Hindlimb muscle (tissue), 1 donor: ENCODE results near the gene KIF14. TPM values are rescaled to one million over a fixed set of nuclear protein-coding genes. Genes with fewer than 3 reads are reported as not detected.
"Not testable (repeated sequence)": the region's sequence is repeated elsewhere in the genome, so short reads cannot be mapped to it uniquely, and the experiment has no call there.

Experiments used
- DNase-seq: peaks from one replicate; pipeline ENCODE4 v3.0.0-alpha.2; 2013
- polyA plus RNA-seq: library from polyadenylated mRNA; unstranded; fragments of 120-200 nt; gene quantifications from one replicate; pipeline ENCODE4 v1.2.1, GENCODE V29; 2013; ENCODE audit not compliant: insufficient read length

Gene KIF14
- polyA plus RNA-seq, 1 donor = 2.1 TPM

DNA sequence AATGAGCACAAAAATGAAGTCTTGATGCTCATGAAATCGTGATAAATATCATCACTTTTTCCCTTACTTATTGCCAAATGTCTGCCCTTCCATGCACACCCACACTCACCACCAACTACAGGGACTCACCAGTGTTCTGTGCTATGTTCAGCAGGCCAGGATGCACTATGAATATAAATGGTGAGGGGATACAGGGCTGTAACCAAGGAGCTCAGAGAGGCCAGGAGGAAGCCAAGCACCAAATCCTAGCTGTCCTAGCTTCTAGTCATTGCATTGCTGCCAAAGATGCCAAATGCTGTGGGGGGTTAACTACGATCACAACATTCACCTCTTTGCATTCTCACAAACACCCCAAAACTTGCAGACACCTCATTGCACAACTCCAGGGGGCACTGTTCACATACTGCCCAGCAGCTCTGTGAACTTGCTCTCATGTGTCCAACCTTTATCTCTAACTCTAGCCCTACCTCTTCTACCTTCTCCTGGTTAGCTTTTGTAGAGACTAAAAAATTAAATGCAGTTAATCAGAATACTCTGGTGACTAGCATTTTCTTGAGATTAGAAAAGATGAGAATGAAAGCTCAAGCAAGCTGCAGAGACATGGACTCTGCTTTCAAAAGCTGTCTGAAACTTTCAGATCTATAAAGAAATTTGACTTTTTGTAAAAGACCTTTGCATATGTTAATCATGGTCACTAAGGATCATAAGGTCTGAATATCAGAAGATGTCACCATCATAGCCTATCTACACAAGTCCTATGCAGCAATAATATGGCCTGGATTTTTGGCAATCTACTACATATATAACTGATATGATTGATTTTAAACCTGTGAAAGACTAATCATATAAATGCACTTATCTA, 13.9 kb upstream of the KIF14 start:
- DNase-seq = no peak

- no peak for DNase-seq
Observed at GRCh38 chr1:200631375-200631774, 10.8 kb upstream of the KIF14 start.

DNA sequence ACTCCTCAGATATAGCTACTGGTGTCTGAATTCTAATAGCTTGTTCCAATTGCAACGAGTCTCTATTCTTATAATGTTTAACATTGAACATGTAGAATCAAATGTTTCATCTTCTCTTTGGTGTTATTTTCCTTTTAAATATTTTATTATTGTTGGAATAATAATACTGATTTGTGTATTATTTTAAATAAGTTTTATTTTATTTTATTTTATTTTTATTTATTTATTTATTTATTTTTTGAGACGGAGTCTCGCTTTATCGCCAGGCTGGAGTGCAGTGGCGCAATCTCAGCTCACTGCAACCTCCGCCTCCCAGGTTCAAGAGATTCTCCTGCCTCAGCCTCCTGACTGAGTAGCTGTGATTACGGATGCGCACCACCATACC, 10.0 kb upstream of the KIF14 start:
- DNase-seq = not testable (repeated sequence)

GRCh38 chr1:200629876-200630514, 9.4 kb upstream of the KIF14 start:
- DNase-seq = no peak

DNA sequence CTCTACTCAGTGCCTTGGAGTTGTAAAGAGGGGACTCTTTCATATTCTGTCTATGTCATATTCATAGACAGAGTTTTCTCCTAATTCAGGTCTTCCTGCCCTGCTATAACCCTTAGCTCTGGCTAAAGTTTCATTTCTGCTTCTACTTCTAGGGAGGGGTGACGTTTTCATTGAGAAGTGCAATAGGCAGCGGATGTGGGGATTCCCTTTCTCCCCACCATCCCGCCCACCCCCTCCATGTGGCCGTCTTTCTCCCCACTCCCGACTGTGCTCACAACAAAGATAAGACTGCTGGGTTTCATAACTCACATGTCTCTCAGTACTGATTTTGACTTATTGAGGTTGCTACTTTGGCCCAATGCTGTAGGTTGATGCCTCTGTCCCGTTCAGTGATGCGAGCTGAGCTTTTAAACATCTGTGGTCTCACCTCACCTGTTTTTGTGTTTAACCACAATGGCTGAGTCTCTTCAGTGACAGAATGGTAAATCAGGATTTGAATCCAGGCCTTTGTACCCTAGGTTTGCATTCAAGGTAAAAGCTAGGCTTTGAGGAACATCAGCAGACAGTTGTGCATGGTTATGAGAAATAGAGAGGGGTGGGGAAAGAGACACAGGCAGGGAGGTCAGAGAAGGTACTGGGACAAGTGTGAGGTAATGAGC, 7.8 kb upstream of the KIF14 start:
- DNase-seq = no peak

DNA sequence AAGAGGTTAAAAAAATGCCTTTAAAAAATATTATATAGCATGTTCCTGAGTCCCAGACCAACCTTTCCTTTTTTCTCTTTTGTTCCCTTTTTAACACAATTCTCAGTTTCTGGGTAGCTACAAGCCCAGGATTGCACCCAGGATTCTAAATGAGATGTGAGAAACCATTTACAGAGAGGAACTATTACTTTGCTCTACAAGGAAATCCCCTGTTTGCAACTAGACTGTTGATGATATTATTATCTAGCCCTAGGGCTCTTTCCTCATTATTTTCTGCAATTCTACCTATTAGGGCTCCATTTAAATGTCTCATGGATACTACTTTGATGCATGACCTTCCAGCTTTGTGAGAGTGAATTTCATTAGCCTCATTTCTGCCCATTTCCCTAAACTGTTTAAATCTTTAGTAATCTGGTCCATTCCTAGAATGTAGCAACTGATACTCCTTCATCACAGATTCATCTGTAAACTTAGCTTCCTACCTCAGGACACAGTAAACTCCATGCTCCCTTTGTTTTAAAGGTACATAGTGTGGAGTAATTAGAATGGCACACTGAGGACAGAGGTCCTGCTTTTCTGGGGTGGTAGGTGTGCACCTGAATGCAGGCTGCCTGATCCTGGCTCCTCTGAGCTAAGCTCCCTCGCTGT, 7.1 kb upstream of the KIF14 start:
- no peak for DNase-seq

DNA sequence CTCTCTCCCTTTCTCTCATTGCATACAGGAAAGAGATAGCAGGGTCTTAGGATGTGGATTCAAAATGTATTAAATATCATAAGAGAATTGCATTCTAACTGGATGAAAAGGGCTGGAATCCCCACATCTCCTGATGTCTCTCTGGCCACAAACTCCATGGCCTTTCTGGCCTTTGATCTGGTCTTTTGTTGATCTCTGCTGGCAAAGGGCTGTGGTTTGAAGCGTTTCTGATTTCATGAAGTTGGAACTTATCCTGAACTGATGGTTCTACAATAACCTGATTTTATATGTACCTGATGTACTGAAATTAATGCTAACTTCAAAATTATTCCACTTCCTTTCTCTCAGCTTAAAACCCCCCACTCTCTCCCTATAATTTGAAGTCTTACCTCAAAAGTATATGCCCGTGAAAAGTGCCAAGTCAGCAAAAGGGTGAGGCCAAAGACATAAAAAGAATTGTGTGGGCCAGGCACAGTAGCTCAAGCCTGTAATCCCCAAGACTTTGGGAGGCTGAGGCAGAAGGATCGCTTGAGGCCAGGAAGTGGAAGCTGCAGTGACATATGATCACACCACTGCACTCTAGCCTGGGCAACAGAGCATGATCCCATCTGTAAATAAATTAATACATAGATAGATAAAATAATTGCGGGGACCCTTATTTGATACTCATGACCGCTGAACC, 6.4 kb upstream of the KIF14 start:
- DNase-seq = no peak

GRCh38 chr1:200625381-200625824, 4.9 kb upstream of the KIF14 start:
- DNase-seq = no peak

GRCh38 chr1:200624679-200625335, 4.3 kb upstream of the KIF14 start:
- no peak for DNase-seq

DNA sequence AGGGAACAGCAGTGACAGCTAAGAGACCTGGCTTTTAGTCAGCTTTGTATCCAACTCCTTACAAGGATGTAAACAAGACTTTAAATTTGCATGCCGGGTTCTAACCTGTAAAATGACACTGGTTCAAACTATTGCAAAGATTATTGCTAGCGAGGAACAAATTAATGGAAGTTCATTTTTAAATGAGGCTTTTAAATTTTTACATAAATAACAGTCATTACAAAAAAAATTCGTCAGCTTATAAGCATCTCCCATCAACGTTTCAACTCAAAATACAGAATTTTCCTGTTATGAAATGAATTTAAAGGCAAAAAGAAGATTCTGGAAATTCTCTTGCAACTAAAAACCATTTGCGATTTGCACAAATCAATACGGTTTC, 668 bp downstream of the KIF14 start:
- no peak for DNase-seq

- DNase-seq = no peak
Observed at GRCh38 chr1:200610846-200611245, 9.7 kb downstream of the KIF14 start.

DNA sequence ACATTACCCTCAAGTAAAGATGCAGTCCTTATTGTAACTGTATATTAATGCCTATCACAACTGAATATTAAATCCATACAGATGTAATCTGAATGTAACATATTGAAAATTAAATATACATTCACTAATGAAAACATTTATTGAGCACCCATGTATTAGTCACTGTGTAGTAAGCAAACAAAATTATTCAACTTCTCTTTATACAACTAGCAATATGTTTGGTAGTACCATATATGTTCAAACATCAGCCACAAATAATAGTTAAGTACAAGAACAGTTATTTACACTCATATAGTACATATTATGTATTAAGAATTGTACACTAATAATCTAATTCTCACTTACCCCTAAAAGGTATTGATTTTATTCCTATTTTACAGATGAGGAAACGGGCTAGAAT, 17.9 kb downstream of the KIF14 start:
- no peak for DNase-seq

DNA sequence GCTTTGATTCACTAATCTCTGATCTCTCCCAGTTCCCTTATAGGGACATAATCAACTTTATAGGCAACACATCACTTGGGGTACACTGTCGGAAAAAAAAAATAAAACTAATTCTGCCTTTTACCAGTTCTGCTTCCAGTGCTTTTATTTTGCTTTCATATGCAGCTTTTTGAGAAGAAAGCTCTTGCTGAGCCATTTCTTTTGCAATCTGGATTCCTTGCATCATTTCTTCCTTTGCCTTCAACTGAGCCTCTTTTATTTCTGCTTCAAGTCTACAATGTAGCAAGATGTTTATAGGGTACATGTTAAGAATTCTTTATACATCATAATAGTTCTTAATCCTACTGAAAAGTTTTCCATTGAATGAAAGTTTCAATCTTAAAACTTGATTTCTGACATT, 30.6 kb downstream of the KIF14 start:
- no peak for DNase-seq

- peak; percentile 7 for DNase-seq
Observed at GRCh38 chr1:200588698-200589097, 31.9 kb downstream of the KIF14 start.

GRCh38 chr1:200564319-200564718, 56.2 kb downstream of the KIF14 start:
- no peak for DNase-seq

DNA sequence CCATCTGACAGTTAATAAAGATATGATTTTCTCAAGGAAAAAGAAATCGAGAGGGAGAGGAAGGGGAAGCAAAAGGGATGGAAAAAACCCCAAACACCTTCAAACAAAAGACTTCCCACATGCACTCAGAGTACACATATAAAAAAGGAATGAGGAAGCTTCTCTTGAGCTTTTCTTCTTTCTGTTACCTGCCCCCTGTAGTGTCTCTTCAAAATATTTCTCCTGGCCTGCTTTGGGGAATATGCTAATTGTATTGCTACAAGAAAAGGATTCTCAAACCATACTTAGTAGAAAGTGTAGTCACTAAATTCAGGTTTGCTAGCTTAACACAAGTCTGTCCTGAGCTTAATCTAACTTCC, 58.7 kb downstream of the KIF14 start:
- DNase-seq = no peak

- peak; percentile 34 for DNase-seq
Observed at GRCh38 chr1:200558866-200559459, 61.6 kb downstream of the KIF14 start.

DNA sequence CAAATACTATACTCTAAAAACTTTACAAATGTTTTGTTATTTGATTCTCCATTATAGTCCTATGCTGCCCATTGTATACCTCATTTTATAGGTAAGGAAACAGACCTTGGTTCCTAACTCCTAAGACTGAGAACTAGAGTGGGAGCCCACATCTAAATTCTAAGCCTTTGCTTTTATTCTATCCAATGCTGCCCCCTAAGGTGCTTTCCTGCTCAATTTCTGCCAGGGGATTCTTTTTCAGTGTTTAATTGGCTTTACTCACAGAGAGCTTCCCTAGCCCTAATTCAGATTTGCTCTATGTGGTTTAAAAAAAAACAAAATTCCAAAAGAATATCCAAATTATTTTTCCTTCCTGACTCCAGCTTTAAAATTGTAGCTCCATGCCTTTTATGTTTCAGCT, 64.5 kb downstream of the KIF14 start:
- no peak for DNase-seq

DNA sequence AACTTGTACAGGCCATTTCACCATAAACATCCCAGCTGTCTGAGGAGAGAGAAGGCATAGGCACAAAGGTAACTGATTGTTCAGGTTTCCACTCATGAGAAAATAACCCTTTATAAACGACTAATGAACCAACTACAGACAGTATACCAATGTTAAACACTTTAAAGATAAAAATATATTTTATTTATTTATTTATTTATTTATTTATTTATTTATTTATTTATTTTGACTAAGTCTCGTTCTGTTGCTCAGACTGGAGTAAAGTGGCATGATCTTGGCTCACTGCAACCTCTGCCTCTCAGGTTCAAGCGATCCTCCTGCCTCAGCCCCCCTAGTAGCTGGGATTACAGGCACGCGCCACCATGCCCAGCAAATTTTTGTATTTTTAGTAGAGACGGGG, 67.8 kb downstream of the KIF14 start:
- DNase-seq = not testable (repeated sequence)

GRCh38 chr1:200550367-200550766, 70.2 kb downstream of the KIF14 start:
- DNase-seq = no peak

DNA sequence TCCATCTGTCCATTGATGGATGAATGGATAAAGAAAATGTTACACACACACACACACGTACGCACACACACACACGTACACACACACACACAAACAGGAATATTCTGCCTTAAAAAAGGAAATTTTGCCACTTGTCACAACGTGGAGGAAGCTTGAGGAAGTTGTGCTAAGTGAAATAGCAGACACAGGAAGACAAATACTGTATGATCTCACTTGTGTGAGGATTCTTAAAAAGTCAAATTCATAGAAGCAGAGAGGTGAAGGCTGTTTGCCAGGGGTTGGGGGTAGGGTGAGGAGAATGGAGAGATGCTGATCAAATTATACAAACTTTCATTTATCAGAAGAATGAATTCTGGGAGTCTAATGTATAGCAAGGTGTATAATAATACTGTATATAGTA, 73.2 kb downstream of the KIF14 start:
- no peak for DNase-seq

DNA sequence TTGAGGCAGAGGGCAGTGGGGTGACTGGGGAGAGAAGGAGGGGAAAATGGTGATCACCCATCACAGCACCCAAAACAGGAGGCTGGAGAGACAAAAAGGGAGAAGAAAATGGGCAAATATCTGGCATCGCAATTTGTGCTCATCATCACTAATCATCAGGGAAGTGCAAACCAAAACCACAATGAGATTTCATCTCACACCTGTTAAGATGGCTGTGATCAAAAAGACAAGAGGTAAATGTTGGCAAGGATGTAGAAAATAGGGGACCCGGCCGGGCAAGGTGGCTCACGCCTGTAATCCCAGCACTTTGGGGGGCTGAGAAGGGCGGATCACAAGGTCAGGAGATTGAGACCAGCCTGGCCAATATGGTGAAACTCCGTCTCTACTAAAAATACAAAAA, 74.0 kb downstream of the KIF14 start:
- no peak for DNase-seq
